ENCODE data around the gene RHCG. TPM values are rescaled to one million over a fixed set of nuclear protein-coding genes. Genes with fewer than 3 reads are reported as not detected.

The RHCG gene
- total RNA-seq, 2 donors from 2014 or later, result 0.52 TPM; not detected in 1

DNA sequence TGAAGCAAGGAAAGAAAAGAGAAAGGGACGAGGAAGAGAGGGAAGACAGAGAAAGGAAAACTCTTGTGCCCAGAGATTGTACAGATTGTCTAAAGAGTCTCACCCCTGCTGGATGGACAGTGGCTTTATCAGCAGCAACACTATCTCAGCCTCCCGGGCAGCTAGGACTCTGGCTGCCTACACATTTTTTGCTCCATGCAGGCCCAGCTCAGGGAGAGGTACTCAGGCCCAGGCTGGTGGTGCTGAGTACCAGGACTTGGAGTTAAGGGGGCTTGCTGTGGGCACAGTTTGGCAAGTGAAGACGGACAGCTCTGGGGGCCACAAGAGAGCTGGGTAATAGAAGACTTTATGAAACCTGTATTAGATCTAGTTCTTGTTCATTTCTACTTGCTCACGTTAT lies 19.1 kb upstream of the RHCG start:
- TF ChIP-seq POLR2A (IDR thresholded peaks at IDR 0.05), result no peak
- TF ChIP-seq, protein P1, sequence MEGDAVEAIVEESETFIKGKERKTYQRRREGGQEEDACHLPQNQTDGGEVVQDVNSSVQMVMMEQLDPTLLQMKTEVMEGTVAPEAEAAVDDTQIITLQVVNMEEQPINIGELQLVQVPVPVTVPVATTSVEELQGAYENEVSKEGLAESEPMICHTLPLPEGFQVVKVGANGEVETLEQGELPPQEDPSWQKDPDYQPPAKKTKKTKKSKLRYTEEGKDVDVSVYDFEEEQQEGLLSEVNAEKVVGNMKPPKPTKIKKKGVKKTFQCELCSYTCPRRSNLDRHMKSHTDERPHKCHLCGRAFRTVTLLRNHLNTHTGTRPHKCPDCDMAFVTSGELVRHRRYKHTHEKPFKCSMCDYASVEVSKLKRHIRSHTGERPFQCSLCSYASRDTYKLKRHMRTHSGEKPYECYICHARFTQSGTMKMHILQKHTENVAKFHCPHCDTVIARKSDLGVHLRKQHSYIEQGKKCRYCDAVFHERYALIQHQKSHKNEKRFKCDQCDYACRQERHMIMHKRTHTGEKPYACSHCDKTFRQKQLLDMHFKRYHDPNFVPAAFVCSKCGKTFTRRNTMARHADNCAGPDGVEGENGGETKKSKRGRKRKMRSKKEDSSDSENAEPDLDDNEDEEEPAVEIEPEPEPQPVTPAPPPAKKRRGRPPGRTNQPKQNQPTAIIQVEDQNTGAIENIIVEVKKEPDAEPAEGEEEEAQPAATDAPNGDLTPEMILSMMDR (IDR thresholded peaks at IDR 0.05), result no peak
- ATAC-seq (no peak), DNase-seq (no peak)
- H3K27ac ChIP-seq, result no peak overlapping the region
- H3K27me3 ChIP-seq, result no peaks in the 10 kb centered on the region
- 50 to 63% methylated on average over 4 of the region's 4 CpGs for WGBS, 2 donors
- intact Hi-C loops (cut with DNase I), result no loop called here
- H3K4me3 ChIP-seq, result no peak overlapping the region
- H3K4me1 ChIP-seq, result no peaks in the 10 kb centered on the region
- no peaks in the 10 kb centered on the region for H3K9me3 ChIP-seq
- H3K36me3 ChIP-seq (replicated peaks in 1 of 2; ENCODE audit: insufficient read depth in 1 of 2, low read depth in 2 of 2), result no peaks in the 10 kb centered on the region

GRCh38 chr15:89514596-89515406 lies 18.4 kb upstream of the RHCG start:
- 73 to 75% methylated on average over 6 of the region's 6 CpGs for WGBS, 2 donors
- TF ChIP-seq, protein P1 (IDR thresholded peaks at IDR 0.05), result no peak
- no peak for TF ChIP-seq POLR2A (IDR thresholded peaks at IDR 0.05)
- no peaks in the 10 kb centered on the region for H3K9me3 ChIP-seq
- no peaks in the 10 kb centered on the region for H3K27me3 ChIP-seq
- no peaks in the 10 kb centered on the region for H3K4me1 ChIP-seq
- ATAC-seq, result no peak
- DNase-seq, result no peak
- H3K4me3 ChIP-seq, result no peak overlapping the region
- intact Hi-C loops (cut with DNase I), result no loop called here
- H3K36me3 ChIP-seq (replicated peaks in 1 of 2; ENCODE audit: insufficient read depth in 1 of 2, low read depth in 2 of 2), result no peaks in the 10 kb centered on the region
- H3K27ac ChIP-seq, result no peak overlapping the region

DNA sequence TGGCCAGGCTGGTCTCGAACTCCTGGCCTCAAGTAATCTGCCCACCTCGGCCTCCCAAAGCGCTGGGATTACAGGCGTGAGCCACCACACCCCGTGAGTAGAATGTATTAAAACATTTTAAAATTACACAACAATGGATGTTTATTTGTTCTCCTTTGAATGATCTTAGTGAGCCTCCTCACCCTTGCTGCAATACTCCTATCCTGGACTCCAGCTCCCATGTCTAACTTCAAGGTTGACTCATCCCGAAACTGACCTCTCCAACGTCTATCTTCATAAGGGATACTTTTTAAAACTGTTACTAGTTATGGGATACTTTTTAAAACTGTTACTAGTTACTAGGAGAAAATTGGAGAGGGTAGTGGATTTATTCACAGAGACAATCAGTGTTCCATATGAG lies 17.8 kb upstream of the RHCG start:
- H3K36me3 ChIP-seq (replicated peaks in 1 of 2; ENCODE audit: insufficient read depth in 1 of 2, low read depth in 2 of 2), result no peaks in the 10 kb centered on the region
- no peak overlapping the region for H3K27ac ChIP-seq
- no peak overlapping the region for H3K4me3 ChIP-seq
- DNase-seq (no peak), ATAC-seq (no peak)
- H3K9me3 ChIP-seq, result no peaks in the 10 kb centered on the region
- H3K27me3 ChIP-seq, result no peaks in the 10 kb centered on the region
- H3K4me1 ChIP-seq, result no peaks in the 10 kb centered on the region
- intact Hi-C loops (cut with DNase I), result no loop called here
- TF ChIP-seq POLR2A (IDR thresholded peaks at IDR 0.05), result no peak
- TF ChIP-seq, protein P1 (IDR thresholded peaks at IDR 0.05), result no peak
- WGBS, 2 donors, result 71 to 77% methylated on average over 7 of the region's 7 CpGs

DNA sequence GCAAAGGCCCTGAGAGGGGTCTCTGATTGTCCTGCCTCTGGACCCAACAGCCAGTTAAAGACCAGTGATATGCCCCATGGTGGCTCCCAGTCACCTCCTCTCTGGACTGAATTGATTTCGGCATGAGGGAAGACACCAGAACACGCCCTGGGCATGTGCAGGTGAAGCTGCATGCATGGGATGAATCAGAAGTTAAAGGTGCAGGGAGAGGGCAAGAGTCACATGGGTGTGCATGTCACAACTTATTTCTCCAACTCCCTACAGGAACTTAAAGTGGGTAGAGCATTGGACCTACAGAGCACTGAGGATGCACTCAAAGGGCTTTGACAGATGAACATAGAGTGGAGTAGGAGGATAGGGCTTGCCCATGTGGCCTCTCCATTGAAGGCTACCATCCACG lies 16.9 kb upstream of the RHCG start:
- 86 to 87% methylated on average over 3 of the region's 3 CpGs for WGBS, 2 donors
- Histone ChIP-seq H3K27ac (no peak overlapping the region), H3K4me1 (no peaks in the 10 kb centered on the region), H3K36me3 (replicated peaks in 1 of 2; ENCODE audit: insufficient read depth in 1 of 2, low read depth in 2 of 2) (no peaks in the 10 kb centered on the region), H3K4me3 (no peak overlapping the region), H3K27me3 (no peaks in the 10 kb centered on the region), H3K9me3 (no peaks in the 10 kb centered on the region)
- TF ChIP-seq, protein P1 (IDR thresholded peaks at IDR 0.05), result no peak
- TF ChIP-seq POLR2A (IDR thresholded peaks at IDR 0.05), result no peak
- no peak for DNase-seq
- no peak for ATAC-seq
- intact Hi-C loops (cut with DNase I), result no loop called here

GRCh38 chr15:89512631-89513030 lies 16.2 kb upstream of the RHCG start:
- intact Hi-C loops (cut with DNase I), result no loop called here
- WGBS, 2 donors, result 60 to 66% methylated on average over 4 of the region's 4 CpGs
- Histone ChIP-seq H3K4me1 (no peaks in the 10 kb centered on the region), H3K36me3 (replicated peaks in 1 of 2; ENCODE audit: insufficient read depth in 1 of 2, low read depth in 2 of 2) (no peaks in the 10 kb centered on the region), H3K27me3 (no peaks in the 10 kb centered on the region), H3K4me3 (no peak overlapping the region), H3K27ac (no peak overlapping the region), H3K9me3 (no peaks in the 10 kb centered on the region)
- ATAC-seq (no peak), DNase-seq (no peak)
- no peak for TF ChIP-seq POLR2A (IDR thresholded peaks at IDR 0.05)
- TF ChIP-seq, protein P1 (IDR thresholded peaks at IDR 0.05), result no peak

All from body of pancreas (tissue), 4 donors.